Subcutaneous adipose tissue (tissue), 4 donors: ENCODE results near the gene CSF2RB. TPM values are rescaled to one million over a fixed set of nuclear protein-coding genes. Genes with fewer than 3 reads are reported as not detected.

Experiments used
- CTCF ChIP-seq: fragments of 450-650 bp; IDR thresholded peaks from one replicate; pipeline ENCODE4 v1.5.1; 2016; ENCODE audit warnings: low read depth, mild to moderate bottlenecking, control low read depth, antibody characterized with exemption, moderate library complexity
- total RNA-seq, 4 donors: library from RNA; depleted of rRNA; stranded (reverse); fragments of >200 nt; gene quantifications; one replicate each; pipeline ENCODE4 v1.1.0, GENCODE V29; 2016

Gene CSF2RB
- total RNA-seq, 4 donors from 2014 or later, result 5.8 to 11.7 (median 10.5) TPM

DNA sequence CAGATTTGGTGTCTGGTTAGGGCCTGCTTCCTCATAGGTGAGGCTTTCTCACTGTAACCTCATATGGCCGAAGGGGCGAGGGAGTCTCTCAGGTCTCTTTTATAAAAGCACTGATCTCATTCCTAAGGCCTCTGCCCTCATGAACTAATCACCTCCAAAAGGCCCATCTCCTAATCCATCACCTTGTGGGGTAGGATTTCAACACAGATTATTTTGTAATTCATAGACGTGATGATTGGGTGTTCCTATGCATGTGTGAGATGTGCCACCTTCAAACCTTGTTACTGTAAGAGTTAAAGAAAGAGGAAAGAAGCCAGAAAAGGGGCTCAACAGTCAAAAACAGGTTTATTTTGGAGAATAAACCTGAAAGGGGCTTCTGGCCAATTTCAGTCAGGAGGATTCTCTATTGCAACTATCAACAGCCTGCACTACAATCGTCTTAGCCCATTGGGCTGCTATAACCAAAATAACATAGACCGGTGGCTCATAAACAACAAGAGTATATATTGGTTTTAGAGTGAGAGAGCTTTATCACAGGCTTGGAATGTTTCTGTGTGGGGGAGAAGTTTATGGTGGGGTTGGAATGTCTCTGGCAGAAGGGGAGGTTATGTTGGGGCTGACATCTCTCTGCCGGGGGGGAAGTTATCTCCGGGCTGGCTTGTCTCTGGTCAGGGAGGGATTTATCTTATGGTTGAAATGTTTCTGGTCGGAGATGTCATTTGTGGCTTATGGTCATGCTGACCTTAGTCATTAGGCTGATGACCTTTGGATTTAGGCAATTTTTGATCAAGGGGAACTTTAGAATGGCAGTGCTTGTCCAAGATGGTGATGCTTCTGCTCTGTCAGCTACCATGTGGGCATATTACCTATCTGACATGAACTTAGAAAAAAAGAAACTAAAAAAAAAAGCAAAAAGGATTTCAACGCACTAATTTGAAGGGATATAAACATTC lies 35.1 kb downstream of the CSF2RB start:
- no peak for TF ChIP-seq CTCF

DNA sequence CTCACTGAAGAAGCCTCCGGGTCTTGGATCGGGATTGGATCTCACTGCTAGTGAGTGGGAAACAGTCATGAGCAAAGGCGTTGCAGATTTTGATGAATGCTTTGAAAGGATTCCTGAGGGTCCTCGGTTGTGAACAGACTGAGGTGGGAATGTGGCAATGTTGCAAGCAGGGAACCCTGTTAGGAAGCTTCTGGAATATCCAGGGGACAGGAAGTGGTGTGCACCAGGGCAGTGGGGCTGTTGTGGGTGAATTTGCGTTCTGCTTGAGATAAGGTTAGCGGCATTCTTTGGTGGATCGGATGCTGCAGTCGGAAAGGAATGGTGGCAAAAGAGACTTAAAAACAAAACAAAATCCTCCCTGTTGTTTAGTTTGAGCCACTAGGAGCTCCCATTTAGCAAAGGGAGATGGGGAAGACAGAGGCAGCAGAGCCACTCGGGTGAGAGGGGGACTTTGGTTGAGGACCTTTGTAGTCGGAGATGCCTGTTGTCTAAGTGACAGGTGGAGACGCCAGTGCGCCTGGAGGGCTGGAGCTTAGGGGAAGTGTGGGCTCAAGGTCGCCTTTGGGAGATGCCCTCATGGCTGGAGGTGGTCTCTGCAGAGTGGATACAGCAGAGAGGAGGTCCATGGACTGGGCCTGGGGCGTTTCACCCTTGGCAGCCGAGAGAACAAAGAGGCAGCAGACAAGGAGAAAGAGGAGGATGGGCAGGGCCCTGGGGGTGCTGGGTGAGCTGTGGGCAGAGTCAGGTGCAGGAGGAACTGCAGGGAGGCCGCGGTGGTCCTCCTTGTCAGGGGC lies 37.6 kb downstream of the CSF2RB start:
- TF ChIP-seq CTCF, result no peak

DNA sequence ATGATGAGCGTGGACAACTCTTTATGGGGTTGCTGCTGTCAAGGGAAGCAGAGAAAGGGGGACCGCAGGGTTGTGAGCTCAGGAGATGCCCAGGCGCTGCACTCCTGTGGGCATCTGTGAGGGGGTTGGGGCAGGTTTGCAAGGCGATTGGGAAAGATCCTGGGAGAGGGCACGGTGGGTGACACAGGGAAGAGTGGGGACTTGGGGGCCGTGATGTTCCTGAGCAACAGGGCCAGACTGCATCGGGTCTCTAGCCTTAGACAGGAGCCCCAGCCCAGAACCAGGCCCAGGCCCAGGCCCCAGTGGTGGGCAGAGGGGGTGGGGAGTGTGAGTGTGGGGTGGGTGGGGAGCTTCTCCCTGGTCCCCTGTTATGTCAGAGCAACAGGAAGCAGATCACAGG lies 38.3 kb downstream of the CSF2RB start:
- TF ChIP-seq CTCF, result no peak

- no peak for TF ChIP-seq CTCF
Observed at GRCh38 chr22:36953239-36954080, 40.0 kb downstream of the CSF2RB start.

DNA sequence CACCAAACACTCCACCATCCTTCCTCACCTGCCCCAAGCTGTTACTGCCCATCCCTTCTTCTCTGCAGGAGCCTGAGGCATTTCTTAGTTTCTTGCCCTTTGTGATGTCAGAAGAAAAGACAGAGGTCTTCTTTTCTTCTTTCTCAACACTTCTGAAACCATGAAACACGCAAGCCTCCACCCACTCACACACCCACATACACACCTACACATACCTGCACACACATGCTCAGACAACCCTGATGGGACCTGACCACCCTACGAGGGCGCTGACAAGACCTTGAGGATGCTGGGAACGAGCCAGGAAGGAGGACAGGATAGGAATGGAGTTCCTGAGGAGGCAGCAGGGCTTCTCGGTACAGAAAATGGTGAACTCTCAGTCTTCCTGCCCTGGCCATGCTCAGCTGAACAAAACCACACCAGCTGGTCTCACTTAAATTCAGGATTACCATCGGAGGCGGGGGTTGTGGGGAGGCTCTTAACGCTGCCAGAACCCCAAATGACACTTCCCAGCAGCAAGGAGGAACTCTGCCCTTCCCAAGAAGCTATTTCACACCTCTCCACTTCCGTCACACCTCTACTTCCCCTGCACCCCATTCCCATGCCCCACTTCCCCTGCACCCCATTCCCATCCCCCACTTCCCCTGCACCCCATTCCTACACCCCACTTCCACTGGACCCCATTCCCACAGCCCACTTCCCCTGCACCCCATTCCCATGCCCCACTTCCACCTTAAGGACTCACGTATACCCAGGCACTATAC lies 41.0 kb downstream of the CSF2RB start:
- no peak for TF ChIP-seq CTCF

DNA sequence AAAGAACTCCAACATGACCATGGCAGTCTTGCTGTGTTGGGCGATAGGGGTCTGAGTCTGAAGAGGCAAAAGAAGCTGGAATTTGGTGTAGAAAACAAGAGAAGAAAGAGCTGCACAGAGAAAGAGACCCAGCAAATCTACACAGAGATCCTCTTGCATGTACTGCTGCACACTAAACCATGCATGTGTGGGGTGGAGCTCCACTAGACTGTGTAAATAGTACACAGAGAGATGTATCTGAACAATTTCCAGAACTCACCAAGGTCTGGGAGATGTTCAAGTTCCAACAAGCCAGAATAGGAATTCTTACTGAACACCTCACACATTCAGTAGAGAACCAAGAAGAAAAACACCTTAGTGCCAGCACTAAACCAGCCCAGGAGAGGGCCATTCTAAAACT lies 42.3 kb downstream of the CSF2RB start:
- TF ChIP-seq CTCF, result no peak
